Suppressor macrophage treated with lipopolysaccharide for 4 hours (primary cell): ENCODE measurements around the gene TACR2.

Experiments used
- DNase-seq: peaks from one replicate; pipeline ENCODE4 v3.0.0-alpha.2; 2020

TACR2 gene

DNA sequence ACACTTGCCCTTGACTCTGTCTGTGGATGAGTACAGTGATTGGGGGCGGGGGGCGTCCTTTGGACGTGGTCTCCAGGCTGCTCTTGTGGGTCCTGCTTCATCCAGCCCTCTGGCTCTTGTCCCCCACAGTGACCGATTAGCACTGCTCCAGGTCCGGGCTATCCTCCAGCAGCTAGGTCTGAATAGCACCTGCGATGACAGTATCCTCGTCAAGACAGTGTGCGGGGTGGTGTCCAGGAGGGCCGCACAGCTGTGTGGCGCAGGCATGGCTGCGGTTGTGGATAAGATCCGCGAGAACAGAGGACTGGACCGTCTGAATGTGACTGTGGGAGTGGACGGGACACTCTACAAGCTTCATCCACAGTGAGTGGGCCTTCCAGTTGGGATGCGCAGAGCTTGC lies 18.3 kb downstream of the TACR2 start:
- no peak for DNase-seq

DNA sequence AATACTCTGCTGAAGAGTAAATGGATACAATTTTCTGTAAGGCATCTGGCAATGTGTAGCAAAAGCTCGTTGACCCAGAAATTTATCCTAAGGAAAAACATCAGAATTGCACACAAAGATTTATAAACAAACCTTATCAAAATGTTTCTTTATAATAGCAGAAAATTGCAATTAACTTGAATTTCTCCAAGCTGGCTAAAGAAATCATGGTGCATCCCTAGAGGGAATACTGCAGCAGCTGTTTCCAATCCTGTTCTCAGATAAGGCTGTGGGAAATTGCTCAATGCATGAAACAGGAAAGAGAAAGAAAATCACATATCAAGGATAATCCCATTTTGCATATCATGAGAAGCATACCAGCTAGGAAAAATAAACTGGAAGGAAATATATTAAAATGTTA lies 18.7 kb downstream of the TACR2 start:
- no peak for DNase-seq

- DNase-seq: no peak
Measured at GRCh38 chr10:69394020-69394419, 22.7 kb downstream of the TACR2 start.

DNA sequence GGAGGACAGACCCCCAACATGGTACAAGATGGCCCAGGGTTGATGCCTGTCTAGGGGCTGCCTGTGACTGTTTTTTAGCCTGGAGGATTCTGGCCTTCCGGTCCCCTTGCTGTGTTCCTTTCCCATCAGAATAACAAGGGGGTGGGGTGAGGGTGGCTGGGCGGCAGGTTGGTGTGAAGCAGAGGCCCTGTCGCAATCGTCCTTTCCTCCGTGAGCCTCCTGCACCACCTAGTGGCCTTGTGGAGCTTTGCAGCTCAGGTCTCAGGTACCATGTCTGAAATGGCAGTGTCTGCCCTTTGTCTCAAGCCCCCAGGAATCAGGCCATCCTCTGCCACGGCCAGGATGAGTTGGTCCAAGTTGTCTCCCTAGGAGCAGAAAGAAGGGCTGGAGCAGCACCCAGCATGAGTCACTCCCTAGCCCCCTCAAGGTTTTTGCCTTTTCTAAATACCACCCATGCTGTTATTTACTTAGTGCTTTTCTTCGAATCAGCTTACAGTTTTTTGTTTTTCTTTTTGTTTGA lies 24.2 kb downstream of the TACR2 start:
- DNase-seq: peak; percentile 86

DNA sequence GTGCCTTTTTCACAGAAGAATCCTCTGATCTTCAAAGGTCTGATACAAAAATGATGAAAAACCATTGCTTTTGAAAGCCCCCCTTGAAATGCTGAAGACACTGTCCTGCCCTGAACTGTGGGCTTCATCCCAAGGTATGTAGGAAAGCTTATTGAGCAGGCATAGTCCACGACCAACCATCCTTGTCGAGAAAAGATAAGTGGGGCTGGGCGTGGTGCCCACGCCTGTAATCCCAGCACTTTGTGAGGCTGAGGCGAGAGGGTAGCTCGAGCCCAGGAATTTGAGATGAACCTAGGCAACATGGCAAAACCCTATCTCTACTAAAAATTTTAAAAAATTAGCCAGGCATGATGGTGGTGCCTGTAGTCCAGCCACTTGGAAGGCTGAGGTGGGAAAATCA lies 25.6 kb downstream of the TACR2 start:
- no peak for DNase-seq

DNA sequence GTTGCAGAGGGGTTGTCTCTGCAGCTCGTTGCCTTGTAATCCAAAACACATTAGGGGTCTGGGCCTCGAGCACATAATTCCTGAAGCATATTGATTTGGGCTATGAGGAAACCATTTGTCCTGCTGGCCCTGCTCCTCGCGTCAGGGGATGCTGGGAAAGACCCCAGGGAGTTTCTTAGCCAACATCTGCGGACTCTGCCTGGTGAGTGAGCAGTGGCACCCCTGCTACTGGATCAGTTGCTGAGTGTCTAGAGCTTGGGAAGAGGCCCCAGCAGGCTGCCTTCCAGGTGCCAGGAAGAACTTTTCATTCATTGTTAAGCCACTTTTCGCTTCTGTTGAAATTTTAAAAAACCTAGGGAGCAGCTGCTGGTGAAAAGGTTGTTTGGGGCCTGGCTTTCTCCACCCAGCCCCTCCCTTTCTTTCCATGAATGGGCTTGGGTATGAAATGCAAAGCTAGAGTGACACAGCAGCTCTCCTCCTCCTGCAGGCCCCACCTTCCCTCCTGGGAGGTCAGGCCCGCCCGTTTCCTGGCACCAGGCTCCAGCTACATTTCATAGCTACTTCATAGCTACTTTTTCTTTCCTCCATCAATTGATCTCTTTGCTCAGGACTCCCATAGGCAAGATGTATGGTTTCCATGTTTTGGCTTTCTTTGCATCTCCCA lies 26.8 kb downstream of the TACR2 start:
- DNase-seq: no peak

DNA sequence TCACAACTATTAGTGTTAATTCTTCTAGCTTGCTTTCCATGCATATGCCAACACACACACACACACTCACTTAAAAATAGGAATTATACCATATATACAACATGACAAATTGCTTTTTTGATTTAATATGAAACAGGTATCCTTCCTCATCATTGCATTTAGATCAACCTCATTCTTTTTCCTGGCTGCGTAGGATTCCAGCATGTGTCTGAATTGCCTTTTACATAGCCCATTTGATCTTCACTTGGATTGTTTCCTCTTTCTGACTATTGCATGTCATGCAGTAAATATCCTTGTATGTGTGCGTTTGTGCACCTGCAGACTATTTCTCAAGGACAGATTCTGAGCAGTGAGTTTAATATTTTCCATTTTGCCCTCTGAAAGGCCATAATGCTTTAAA lies 28.2 kb downstream of the TACR2 start:
- no peak for DNase-seq

GRCh38 chr10:69387500-69387899 lies 29.2 kb downstream of the TACR2 start:
- DNase-seq: no peak

DNA sequence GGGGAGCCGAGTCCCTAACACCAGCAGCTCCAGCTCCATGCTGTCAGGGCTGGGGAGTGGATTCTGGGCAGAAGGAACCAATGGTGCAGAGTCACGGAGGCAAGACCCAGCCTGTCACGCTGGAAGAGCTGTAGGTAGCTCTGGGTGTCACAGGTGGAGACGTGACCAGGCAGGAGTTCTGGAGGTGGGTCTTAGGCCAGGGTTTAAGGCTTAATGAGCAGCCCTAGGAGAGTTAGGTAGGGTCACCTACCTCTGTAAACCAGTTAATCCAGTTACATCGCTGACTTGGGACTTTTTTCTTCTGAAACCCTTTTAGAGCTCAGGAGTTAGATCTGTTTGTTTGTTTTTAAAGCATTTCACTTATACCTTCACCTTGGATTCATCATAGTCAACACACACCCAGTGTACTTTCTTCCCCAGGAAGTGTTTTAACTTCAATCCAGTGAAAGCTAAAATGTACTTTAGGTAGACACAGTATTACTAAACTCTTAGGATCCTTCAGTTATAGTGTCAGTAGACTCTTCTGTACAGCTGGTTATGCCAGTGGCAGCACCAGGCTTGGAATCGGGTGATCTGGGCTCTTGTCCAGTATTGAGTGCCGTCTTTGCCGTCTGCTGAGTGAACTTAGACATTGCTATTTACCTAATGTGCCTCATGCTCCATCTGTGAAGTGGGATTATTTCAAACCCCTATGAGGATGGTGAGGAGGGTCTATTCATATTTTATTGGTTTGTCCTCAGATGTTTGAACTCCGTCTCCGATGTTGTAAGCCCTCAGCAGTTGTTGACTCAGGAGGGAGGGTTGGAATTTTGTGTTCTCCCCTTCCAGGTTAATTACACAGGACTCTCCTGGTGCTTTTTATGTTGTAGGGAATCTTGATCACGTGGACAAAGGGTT lies 31.0 kb downstream of the TACR2 start:
- no peak for DNase-seq

GRCh38 chr10:69384320-69384719 lies 32.4 kb downstream of the TACR2 start:
- DNase-seq: no peak

DNA sequence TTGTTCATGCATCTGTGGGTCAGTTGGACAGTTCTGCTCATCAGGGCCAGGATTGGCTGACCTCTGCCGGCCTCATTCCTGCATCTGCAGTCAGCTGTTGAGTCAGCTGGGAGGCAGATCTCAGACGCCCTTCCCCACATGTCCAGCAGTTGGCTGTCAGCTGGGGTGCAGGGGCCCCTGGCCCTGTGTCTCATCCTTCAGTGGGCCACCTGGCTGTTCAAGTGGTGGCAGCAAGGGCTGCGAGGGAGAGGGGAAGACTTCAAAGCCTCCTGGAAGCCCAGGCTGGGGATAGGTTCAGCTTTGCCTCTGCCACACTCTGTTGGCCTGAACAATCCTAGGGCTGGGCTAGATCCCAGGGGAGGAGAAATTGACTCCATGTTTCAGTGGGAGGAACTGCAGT lies 33.2 kb downstream of the TACR2 start:
- DNase-seq: no peak

DNA sequence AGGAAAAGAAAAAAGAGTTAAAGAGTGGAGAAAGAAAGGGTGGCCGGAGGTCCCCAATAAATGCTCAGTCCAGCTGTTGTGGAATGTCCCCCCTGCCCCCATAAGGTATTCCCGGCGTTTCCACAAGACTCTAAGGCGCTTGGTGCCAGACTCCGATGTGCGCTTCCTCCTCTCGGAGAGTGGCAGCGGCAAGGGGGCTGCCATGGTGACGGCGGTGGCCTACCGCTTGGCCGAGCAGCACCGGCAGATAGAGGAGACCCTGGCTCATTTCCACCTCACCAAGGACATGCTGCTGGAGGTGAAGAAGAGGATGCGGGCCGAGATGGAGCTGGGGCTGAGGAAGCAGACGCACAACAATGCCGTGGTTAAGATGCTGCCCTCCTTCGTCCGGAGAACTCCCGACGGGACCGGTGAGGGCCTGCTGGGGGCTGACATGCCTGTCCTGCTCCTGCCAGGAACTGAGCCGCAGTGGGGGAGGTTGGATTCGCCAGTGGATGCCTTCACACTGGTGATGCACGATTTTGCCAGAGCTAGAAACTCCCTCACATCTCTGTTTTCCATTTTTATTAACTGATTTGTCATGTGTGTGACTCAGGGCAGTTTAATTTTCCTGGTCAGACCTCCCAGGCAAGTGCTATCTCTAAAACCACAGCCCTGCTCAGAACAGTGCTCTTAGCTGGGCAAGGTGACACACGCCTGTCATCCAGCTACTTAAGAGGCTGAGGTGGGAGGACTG lies 34.2 kb downstream of the TACR2 start:
- no peak for DNase-seq

GRCh38 chr10:69379800-69380199 lies 36.9 kb downstream of the TACR2 start:
- DNase-seq: no peak

GRCh38 chr10:69377933-69378332 lies 38.8 kb downstream of the TACR2 start:
- no peak for DNase-seq

DNA sequence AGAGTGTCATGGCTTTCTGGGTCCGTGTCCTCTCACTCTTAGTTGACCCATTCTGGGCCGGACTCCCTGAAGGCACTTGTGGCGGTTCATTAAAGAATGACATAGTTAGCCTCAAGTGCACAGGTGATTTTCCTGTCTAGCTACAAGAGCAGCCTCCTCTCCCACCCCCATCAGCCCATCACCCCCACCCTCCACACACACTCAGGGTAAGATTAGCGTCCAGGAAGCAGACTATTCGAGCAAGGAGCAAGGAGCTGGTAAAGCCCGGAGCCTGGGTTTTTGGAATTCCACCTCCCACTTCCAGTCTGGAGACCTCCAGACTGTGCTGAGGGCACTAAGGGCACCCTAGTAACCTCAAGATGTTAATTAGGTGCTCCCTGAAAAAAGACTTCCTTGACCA lies 39.5 kb downstream of the TACR2 start:
- DNase-seq: no peak

DNA sequence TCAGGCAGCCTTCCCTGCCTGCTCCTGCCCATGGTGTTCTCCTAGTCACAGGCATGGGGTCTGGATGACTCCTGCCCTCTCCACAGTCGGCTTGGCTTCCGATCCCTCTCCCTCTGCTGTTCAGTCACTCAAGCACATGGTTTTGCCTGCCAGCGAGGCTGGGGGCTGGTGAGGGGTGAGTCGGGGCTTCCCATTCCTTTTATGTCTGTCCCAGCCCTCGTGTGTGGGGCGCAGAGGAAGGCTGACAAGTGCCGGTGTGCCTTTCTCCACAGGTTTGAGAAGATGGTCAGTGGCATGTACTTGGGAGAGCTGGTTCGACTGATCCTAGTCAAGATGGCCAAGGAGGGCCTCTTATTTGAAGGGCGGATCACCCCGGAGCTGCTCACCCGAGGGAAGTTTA lies 40.1 kb downstream of the TACR2 start:
- no peak for DNase-seq

GRCh38 chr10:69375307-69376151 lies 41.2 kb downstream of the TACR2 start:
- DNase-seq: no peak

DNA sequence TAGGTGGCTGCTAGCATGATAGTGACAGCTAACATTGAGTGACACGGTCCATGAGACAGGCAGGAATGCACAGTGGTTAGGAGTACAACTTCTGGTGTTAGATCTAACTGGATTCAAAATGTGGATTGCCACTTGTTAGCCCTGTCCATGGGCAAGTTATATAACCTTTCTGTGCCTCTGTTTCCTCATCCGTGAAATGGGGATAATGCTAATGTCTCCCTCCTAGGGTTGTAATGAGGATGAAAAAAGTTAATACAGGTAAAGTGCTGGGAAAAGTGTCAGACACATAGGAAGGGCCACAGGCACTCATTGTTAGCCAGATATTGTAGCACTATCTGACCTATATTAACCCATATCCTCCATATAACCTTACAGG lies 41.8 kb downstream of the TACR2 start:
- DNase-seq: no peak

DNA sequence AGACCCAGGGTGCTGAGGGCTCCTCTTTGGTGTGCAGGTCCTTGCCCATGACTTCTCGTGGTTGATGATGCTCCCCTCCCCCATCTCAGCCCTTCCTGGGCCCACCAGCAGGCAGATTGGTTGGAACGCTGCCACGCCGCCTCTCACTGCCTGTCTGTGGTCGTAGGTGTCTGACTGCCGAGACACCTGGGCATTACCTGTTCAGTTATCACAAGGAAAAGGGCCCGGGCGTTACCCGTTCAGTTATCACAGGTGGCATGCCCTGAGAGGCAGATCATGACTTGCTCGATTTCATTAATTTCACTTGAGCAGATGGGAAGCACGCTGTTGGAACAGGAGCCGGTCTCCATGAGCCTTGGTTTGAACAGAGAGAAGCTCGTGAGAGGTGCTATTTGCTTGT lies 42.5 kb downstream of the TACR2 start:
- DNase-seq: no peak

- DNase-seq: no peak
Measured at GRCh38 chr10:69372126-69372980, 44.4 kb downstream of the TACR2 start.

- no peak for DNase-seq
Measured at GRCh38 chr10:69367469-69367868, 49.2 kb downstream of the TACR2 start.

GRCh38 chr10:69366738-69367137 lies 50.0 kb downstream of the TACR2 start:
- no peak for DNase-seq
